ENCODE measurements around the gene SMAD3. TPM values are rescaled to one million over a fixed set of nuclear protein-coding genes. Genes with fewer than 3 reads are reported as not detected.
"Not testable (repeated sequence)": the region's sequence is repeated elsewhere in the genome, so short reads cannot be mapped to it uniquely, and the experiment has no call there.

The SMAD3 gene
- total RNA-seq: 18.4 TPM
- long read RNA-seq, full-length matches to known transcripts: 3 of 13 reads
- long read RNA-seq, partial matches to known transcripts: 3 of 13 reads
- long read RNA-seq, other reads (novel, unspliced or antisense): 7 of 13 reads

DNA sequence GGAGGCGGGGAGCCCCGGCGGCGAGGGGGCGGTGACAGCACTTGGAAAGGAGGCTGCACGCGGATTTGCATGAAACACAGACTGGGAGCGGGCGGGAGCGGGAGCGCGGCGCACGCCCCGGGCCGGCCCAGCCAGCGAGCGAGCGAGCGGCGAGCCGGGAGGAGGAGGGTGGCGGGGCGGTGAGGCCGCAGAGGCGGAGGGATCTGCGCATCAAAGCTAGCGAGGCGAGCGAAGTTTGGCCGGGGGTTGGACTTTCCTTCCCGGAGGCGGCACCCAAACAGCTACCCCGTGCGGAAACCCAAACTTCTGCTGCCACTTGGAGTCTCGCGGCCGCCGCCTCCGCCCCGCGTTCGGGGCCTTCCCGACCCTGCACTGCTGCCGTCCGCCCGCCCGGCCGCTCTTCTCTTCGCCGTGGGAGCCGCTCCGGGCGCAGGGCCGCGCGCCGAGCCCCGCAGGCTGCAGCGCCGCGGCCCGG, at the start of gene SMAD3:
SMAD3 (plus strand) TSS at position 72 of the 475 bp plus-strand sequence. CDS start 553 bp downstream, outside the sequence.
- intact Hi-C loops (cut with DNase I): loop anchor here (2.0 to 10.0 kb wide), 3 partner anchors 17 to 189 kb away; partner anchors contain the start of genes AAGAB and IQCH
- peak; percentile 93 for DNase-seq (ENCODE audit: low spot score)

DNA sequence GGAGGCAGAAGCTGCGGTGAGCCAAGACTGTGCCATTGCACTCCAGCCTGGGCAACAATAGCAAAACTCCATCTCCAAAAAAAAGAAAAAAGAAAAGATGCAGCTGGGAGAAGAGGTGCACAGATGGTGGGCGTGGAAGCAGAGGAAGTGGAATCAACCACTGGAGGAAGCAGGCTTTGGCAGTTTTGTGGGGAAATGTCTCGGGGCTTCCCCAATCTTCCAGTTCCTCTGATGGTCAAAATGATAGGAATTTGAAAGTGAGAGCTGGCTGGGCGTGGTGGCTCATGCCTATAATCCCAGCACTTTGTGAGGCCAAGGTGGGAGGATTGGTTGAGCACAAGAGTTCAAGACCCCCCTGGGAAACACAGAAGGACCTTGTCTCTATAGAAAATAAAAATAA, 48.1 kb upstream of the SMAD3 start:
- intact Hi-C loops (cut with DNase I): no loop called here
- no peak for DNase-seq (ENCODE audit: low spot score)

DNA sequence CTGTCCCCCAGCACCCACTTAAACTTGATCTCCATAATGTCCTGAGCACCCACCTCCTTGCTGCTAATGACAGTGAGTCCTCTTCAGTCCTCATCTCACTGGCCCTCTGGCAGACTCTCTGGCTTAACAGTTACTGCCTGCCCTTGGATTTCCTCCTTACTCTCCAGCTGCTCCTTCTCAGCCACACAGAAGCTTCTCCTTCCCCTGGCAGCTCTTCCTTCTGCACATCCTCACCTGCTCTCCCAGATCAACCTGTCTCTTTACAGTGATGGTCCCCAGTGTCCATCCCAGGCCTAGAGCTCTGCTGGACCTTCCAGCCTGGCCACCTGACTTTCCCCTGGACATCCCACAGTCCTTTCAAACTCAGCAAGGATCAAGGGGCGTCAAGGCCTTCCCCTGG, 47.4 kb upstream of the SMAD3 start:
- intact Hi-C loops (cut with DNase I): no loop called here
- no peak for DNase-seq (ENCODE audit: low spot score)

DNA sequence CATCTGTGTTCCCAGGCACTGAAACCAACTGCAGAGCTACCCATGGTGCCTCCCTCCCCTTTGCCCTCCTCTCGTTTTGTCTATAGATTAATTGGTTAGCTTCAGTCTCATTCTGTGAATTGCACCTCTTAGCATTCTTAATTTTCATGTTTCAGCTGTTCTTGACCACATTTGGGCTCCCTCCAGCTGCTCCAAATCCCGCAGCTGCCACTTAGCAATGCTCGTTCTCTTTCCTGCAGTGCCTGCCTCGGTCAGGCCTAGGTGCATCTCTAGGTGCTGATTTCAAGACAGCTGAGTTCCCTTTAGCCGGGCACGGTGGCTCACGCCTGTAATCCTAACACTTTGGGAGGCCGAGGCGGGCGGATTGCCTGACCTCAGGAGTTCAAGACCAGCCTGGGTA, 47.0 kb upstream of the SMAD3 start:
- no peak for DNase-seq (ENCODE audit: low spot score)
- intact Hi-C loops (cut with DNase I): no loop called here

DNA sequence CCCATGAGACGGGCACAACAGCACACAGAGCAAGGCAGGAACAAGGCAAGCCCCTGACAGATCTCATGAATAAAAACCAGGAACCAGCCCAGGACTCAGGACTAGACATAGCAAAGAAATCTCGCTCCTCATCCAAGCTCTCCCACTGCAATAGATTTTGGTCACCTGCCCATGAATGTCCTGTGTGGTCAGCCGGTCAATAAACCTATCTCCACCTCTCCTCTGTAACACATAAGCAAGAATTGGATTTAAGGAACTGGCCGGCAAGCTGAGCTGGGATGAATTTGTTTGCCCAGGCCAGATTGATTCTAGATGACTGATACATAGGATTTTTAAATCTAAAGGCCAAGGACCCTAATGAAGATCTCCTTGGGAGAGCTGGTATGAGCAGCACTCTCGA, 46.3 kb upstream of the SMAD3 start:
- DNase-seq (ENCODE audit: low spot score): no peak

DNA sequence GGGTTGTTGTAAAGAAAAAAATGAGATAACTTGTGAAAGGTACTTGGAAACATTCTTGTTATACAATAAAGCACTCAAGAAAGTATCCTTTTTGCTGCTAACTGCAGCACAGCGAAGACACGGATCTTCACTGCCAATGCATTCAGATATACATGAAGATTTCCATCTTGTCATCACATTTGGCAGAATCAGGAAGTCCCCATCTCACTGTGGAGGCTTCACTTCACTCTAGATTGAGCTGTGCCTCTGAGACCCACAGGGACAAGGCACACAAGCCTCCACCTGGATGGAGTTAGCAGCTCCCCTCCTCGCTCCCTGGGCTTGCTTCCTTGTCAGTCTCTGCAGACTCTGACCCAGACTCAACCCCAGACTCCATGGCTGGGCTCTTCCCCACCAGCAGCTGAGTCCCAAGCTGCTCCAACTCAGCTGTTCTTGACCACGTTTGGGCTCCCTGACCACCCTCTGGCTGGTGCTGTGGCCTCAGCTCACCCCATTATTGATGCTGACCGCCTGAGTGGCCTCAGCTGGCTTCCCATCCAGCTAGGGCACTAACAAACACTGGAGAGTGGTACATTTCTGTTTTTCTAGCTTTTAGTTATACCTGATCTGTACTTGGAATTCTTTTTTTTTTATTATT, 45.4 kb upstream of the SMAD3 start:
- DNase-seq (ENCODE audit: low spot score): no peak
- intact Hi-C loops (cut with DNase I): no loop called here

More for the DNA sequence above, 46.3 kb upstream of the SMAD3 start:
- intact Hi-C loops (cut with DNase I): no loop called here

DNA sequence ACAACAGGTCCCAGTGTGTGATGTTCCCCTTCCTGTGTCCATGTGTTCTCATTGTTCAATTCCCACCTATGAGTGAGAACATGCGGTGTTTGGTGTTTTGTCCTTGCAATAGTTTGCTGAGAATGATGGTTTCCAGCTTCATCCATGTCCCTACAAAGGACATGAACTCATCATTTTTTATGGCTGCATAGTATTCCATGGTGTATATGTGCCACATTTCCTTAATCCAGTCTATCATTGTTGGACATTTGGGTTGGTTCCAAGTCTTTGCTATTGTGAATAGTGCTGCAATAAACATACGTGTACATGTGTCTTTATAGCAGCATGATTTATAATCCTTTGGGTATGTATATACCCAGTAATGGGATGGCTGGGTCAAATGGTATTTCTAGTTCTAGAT, 44.7 kb upstream of the SMAD3 start:
- DNase-seq (ENCODE audit: low spot score); intact Hi-C loops (cut with DNase I): not testable (repeated sequence)

DNA sequence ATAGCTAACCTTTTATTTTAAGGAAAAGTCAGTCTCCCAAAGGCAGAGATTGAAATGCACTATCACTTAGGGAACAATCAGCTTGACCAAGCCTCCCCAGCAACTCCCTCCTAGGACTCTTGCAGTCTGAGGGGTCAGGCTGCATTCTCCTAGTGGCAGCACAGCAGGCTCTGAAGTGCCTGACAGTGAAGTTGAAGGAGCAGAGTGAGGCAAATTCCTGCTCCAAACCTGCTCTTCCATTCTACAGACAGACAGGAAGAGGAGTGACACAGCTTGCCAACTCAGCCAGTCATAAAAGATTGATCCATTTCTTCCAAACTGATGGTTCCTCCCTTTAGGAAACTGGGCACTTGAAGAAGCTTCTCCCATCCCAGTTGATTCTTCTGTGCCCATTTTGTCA, 43.9 kb upstream of the SMAD3 start:
- intact Hi-C loops (cut with DNase I): no loop called here
- no peak for DNase-seq (ENCODE audit: low spot score)

DNA sequence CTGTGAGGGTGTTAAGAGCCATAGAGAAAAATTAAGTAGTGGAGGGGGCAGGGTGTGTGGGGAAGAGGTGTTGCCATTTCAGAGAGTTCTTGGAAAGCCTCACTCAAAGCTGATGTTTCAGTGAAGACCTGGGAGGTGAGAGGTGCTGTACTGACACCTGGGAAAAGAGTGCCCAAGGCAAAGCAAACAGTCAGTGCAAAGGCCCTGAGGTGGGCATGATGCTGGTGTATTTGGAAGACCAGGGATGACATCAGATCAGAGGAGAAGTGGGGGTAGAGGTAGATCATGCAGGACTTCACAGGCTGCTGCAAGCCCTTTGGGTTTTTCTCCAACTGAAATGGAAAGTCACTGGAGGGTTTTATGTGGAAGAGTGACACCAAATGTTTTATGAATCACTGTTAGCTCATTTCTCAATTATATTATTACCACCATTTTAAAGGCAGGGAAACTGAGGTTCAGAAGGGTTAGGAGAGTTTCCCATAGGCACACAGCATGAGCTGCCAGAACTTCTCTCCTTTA, 42.8 kb upstream of the SMAD3 start:
- DNase-seq (ENCODE audit: low spot score): no peak
- intact Hi-C loops (cut with DNase I): no loop called here

DNA sequence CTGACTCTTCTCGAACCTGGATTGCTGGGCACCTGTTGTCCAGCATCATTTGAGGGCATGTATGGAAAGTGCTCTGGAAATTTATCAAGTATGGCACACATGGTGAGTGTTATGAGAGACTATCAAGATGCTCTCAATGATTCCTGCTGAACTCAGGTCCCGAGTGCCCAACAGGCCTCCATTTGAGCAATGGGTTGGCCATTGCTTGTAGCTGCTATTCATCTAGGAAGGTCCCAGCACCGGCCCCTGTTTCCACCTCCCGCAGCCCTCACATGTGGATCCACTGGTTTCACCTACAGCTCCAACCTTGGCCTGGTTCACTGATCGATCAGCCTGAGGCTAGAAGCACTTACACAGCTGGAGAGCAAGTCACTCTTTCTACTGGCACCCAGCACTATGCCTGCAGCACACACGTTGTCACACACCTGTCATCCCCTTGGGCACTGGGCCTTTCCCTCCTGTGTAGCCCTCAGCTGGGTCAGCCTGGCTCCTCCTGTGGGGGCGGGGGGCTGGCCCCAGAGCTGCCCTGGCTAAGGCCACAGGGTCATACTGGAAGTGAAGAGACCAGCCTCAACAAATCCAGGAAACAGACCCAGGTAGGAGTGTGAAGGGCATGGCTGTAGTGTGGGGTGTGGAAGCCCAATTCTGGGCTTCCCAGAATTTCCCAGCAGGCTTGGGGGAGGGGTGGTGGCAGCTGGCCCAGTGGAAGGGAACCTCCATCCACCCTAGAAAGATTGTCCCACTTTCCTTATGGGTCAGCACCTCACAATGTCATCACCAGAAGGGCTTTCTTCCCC, 41.7 kb upstream of the SMAD3 start:
- intact Hi-C loops (cut with DNase I): loop anchor here (2.0 kb wide), 1 partner anchor 41 kb away; the partner anchor contains the start of gene SMAD3

DNA sequence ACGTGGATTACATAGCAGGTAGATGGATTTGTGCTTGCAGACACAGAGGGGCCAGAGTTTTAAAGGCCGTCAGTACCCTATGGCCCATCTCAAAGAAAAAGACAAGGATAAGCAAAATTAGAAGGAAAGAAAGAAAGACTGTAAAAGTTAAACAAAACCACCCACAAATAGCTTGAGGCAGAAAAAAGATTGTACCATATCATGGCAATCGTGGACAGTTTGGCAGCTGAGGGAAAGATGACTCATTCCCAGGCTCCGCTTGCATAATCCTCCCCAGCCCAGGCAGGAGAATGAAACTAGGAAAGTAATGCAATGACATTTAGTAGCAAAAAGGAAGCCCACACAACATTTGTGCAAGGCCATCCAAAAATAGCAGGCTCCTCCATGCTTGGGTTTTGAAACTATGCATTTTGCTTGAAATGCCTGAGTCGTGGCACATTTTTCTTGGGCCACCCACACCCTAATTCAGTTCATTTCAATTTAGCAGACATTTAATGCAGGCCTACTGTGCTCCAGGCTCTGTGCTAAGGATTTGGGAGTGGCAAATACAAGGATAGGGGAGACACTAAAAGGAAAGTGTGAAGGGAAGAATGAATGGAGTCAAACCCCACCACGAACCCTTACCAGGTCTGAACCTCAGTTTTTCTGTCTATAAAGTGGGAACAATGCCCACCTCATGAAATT, 40.9 kb upstream of the SMAD3 start:
- intact Hi-C loops (cut with DNase I): loop anchor here (2.0 kb wide), 1 partner anchor 40 kb away; the partner anchor contains the start of gene SMAD3
- peak; percentile 86 for DNase-seq (ENCODE audit: low spot score)

More for the DNA sequence above, 41.7 kb upstream of the SMAD3 start:
- DNase-seq (ENCODE audit: low spot score): no peak

DNA sequence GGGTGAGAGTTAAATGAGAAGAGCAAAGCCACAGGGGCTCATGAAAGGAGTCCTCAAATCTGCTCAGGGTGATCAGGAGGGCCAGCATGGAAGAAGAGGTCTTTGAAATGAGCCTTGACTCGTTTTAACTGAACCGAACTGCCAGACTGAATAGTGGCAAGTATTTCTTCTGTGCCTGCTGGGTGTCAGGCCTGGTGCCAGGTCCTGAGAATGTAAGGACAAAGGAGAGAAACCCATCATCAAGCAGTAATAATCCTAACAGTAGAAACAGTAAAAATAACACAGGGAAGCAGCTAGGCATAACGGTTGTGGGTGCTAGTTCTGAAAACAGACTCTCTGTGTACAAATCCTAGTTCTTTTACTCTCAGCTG, 40.4 kb upstream of the SMAD3 start:
- no peak for DNase-seq (ENCODE audit: low spot score)
- intact Hi-C loops (cut with DNase I): loop anchor here (2.0 kb wide), 1 partner anchor 40 kb away; the partner anchor contains the start of gene SMAD3

DNA sequence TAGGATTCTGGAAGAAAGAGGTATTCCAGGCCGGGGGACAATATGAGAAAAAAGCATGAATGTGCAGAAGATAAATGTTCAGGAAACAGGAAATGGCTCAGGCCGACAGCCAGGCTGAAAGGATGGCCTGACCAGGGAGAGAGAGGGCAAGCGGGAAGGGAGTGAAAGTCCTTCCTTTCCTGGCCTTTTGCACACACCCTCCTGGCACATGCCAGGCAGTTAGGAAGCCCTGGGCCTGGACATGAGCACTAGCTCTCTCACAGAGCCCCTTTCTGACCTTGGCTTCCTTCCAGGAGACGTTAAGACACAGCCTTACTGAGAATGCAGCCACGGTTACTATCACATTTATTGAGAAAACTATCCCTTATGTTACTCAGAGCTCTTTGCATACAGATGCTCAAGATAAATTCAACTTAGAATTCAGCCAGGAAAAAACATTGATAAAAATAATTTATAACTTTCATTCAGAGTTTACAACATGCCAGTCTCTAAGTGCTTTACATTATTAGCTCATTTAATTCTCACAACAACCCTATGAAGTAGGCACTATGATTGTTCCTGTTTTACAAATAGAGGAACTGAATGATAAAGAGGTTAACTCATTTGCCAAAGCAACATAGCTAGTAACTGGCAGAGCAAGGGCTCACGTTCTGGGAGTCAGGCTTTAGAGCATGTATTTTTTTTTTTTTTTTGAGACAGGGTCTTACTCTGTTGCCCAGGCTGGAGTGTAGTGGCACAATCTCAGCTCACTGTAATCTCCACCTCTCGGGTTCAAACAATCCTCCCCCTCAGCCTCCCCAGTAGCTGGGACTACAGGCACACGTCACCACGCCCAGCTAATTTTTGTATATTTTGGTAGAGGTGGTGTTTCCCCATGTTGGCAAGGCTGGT, 39.4 kb upstream of the SMAD3 start:
- no peak for DNase-seq (ENCODE audit: low spot score)
- intact Hi-C loops (cut with DNase I): loop anchor here (2.0 kb wide), 1 partner anchor 39 kb away; the partner anchor contains the start of gene SMAD3

DNA sequence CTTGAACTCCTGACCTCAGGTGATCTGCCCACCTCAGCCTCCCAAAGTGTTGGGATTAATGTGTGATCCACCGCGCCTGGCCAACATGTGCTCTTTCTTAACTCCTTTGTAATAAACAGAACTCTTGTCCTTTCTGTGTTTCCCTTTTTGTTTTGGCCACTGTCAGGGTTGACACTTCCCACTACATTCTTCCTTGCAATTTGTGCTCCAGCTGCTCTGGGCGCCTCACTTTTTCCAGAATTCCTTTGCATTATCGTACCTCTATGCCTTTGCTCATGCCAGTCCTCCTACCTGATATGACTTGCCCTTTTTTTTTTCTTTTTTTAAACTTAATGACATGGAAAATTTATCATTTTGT, 38.8 kb upstream of the SMAD3 start:
- intact Hi-C loops (cut with DNase I): no loop called here
- no peak for DNase-seq (ENCODE audit: low spot score)

DNA sequence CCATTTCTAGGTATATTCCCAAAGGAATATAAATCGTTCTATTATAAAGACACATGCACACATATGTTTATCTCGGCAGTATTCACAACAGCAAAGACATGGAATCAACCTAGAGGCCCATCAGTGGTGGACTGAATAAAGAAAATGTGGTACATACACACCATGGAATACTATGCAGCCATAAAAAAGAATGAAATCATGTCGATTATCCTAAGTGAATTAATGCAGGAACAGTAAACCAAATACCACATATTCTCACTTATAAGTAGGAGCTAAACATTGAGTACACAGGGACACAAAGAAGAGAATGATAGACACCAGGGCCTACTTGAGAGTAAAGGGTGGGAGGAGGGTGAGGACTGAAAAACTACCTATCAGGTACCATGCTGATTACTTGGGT, 37.0 kb upstream of the SMAD3 start:
- DNase-seq (ENCODE audit: low spot score); intact Hi-C loops (cut with DNase I): not testable (repeated sequence)

DNA sequence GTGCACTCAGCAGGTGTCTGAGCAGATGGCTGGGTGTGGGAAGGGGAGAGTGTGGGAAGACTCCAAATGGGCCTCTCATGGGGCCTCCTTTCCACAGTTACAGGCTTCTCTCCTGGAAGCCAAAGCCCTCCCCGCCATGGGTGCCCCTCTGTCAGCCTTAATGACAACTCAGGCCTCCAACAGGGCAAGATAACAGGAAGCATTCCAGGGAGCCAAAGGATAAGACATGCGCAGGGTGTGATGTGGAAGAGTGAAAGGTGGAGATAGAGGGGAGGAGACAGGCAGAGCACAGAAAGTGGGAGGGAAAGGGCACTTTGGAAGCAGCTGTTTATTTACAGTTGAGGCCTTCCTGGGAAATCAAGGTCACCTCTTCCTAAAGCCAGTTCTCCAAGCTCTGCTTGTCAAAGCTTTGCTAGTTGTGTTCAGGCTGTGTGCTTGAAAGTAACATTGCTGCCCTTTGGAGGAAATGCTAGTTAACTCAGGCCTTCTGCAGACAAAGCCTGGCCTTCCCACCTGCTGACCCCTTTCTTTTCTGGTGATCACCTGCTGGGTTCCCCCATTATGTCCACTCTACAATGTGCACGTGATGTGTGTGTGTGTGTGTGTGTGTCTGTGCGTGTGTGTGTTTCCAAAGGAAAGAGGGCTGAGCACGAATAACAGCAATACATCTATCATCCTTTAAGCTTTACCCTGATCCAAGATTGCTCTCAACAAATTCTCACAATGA, 35.2 kb upstream of the SMAD3 start:
- intact Hi-C loops (cut with DNase I): no loop called here

DNA sequence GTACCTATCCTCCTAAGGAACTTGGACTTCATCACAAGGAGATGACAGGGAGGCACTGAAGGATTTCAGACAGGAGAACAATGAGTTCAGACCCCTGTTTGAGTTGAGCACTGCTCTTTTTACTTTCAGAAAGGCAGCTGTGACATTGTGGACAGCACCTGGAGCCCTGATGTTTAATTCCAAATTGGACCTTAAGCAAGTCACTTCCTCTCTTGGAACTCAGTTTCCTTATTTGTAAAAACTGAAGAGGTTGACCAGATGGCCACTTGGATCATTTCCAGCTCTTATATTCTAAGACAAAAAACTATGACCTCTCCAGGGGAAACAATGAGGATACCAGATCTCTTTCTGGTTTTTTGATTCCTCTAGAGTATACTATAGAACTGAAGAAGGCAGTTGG, 34.1 kb upstream of the SMAD3 start:
- no peak for DNase-seq (ENCODE audit: low spot score)
- intact Hi-C loops (cut with DNase I): no loop called here

More for the DNA sequence above, 35.2 kb upstream of the SMAD3 start:
- no peak for DNase-seq (ENCODE audit: low spot score)

DNA sequence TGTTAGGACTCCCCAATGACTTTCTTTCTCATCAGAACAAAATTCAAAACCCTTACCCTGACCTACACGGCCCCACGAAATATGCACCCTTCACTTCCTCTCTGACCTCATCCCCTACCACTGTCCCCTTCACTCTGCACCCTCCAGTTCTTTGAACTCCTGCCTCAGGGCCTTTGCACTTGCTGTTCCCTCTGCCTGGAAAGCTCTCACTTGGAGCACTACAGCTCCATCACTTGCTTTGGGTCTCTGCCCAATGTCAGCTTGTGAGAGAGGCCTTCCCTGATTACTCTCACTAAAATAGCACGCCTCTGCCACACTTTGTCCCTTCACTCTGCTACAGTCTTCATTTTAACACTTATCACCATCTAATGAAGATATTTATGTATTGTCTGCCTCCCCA, 32.8 kb upstream of the SMAD3 start:
- intact Hi-C loops (cut with DNase I): no loop called here
- no peak for DNase-seq (ENCODE audit: low spot score)
